ENCODE measurements around the gene HDGFL3. TPM values are rescaled to one million over a fixed set of nuclear protein-coding genes. Genes with fewer than 3 reads are reported as not detected.
"Not testable (repeated sequence)": the region's sequence is repeated elsewhere in the genome, so short reads cannot be mapped to it uniquely, and the experiment has no call there.

Gene HDGFL3
- polyA plus RNA-seq, 3 donors, result 3.4 to 34.4 (median 12.2) TPM

DNA sequence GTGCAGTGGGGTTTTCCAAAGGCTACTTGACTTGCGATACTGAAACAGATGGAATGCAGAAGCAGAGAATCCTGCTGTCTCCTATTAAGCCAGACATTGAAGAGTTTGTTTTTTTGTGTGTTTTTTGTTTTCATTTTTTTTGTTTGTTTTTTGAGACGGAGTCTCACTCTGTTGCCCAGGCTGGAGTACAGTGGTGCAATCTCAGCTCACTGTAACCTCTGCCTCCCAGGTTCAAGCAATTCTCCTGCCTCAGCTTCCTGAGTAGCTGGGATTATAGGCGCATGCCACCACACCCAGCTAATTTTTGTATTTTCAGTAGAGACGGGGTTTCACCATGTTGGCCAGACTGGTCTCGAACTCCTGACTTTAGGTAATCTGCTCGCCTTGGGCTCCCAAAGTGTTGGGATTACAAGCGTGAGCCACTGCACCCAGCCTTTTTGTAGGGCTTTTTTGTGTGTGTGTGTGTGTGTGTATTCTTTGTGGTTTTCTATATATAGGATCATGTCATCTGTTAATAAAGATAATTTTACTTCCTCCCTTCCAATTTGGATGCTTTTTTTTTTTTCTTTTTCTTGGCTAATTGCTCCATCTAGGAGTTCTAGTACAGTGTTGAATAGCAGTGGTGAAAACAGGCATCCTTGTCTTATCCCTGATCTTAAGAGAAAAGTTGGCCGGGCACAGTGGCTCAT is 121.6 kb downstream of the HDGFL3 start:
- not testable (repeated sequence) for H3K27ac ChIP-seq (ENCODE audit: low read depth, low read length)
- 87 to 90% (median 88%) methylated on average over 8 of the region's 8 CpGs for WGBS, 3 donors

DNA sequence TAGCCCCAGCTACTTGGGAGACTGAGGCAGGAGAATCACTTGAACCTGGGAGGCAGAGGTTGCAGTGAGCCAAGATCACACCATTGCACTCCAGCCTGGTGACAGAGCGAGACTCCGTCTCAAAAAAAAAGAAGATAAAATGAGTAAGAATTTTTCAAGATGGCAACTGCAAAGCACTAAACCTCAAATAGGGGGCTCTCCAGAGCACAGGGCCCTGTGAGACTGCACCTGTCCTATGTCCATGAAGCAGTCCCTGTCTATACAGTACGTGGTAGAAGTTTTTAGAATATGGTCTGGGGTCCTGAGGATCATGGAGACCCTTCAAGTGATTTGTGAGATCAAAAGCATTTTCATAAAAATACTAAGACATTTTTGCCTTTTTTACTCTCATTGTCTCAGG is 122.2 kb downstream of the HDGFL3 start:
- H3K27ac ChIP-seq (ENCODE audit: low read depth, low read length), result not testable (repeated sequence)
- 83 to 96% (median 88%) methylated on average over 3 of the region's 3 CpGs for whole genome bisulfite sequencing, 3 donors

DNA sequence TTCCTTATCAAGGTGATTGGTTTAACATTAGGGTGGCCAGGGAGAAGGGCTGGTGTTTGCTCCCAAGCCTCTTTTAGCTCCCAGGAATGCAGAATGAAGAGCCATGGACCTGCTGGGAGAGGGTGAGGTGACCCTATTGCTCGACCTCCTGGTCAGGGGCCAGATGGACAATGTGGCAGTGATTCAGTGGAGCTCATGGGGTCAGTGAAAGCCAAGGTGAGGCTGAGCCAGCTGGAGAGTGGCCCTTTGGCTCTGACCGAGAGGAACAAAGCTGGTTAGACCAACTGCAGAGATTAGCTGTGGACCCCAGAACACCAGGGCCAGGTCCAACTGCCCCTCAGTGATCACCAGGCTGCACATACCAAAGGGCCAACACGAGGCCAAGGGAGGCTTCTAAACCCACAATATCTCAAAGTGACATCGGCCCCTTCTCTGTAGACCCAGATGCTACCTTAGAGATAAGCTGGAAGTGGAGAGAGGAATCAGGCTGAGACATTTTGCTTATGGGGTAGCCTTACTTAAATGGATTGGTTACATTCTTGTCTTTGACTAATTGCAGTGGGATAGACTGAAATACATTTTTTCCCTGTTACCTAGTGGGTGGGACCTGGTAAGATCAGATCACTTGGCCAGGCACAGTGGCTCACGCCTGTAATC is 124.8 kb downstream of the HDGFL3 start:
- 56 to 85% (median 75%) methylated on average over 5 of the region's 5 CpGs for WGBS, 3 donors

DNA sequence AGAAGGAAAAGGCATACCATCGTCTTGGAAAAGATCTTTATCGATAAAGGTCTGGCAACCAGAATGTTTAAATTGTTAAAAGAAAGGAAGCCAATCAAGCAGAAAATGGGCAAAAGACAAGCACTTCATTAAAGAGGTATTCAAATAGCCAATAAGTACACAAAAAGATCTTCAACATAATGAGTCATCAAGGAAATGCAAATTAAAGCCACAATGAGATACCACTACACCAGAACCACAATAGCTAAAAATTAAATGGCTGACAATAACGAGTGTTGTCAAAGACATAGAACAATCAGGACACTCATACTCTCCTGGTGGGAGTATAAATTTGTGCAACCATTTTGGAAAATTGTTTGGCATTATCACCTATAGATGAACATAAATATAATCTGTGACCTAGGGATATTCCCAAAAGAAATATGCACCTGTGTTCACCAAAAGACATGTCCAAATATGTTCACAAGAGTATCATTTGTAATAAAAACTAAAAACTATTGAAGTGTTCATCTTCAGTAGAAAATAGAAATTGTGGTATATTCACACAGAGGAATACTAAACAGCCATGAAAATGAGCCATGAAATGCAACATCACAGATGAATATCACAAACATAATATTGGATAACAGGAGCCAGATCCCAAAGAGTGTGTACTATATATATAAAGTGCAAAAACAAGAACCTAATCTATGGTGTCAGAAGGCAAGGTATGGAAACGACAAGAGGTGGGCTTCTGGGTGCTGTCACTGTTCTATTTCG is 126.2 kb downstream of the HDGFL3 start:
- no peak overlapping the region for H3K27ac ChIP-seq (ENCODE audit: low read depth, low read length)
- WGBS, 3 donors, result 76 to 84% (median 77%) methylated on average over 5 of the region's 5 CpGs

More for the DNA sequence above, 124.8 kb downstream of the HDGFL3 start:
- H3K27ac ChIP-seq (ENCODE audit: low read depth, low read length), result no peak overlapping the region

DNA sequence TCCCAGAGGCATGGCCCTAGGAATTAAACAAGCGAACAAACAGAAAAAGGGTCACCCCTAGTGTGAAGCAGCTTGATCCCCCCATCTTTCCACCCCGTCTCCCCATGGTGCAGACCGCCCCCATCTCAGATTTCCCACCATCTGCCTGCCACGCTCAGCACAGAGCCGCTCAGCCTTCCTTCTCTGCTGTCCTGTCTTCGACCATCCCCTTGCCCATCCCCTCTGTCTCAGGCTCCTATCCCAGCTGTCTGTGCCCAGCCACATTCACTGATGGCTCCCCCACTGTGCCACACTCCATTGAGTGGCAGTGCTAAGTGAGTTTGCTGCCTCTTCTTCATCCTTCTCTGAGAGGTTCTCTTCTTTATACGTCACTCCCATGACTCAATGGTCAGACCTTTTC is 128.9 kb downstream of the HDGFL3 start:
- H3K27ac ChIP-seq (ENCODE audit: low read depth, low read length), result no peak overlapping the region
- WGBS, 3 donors, result 51 to 72% (median 70%) methylated on average over 7 of the region's 7 CpGs

Other genes starting within 250 kb of the HDGFL3 start
- 10 to 100 TPM; 11.8 to 19.8 (median 13.8) TPM for gene RAMAC, start 221.6 kb downstream of the HDGFL3 start, polyA plus RNA-seq
- gene C15orf40, start 196.2 kb downstream of the HDGFL3 start, polyA plus RNA-seq, result 10 to 100 TPM; 14.4 to 53.5 (median 33.6) TPM
- gene BTBD1, start 140.6 kb downstream of the HDGFL3 start, polyA plus RNA-seq, result 10 to 100 TPM; 14.6 to 30.6 (median 29.1) TPM
- gene TM6SF1, start 100.2 kb downstream of the HDGFL3 start, polyA plus RNA-seq, result 1 to 10 TPM in 2 of 3 donors, under 1 TPM in 1; 0.67 to 8.8 (median 5.5) TPM
- 1 to 10 TPM in 2 of 3 donors, under 1 TPM in 1; 0.05 to 1.6 (median 1.5) TPM for gene BNC1, start 76.8 kb upstream of the HDGFL3 start, polyA plus RNA-seq
- under 1 TPM in 2 of 3 donors, not detected in 1; 0.07 to 0.13 TPM for gene SH3GL3, start 239.5 kb upstream of the HDGFL3 start, polyA plus RNA-seq

Data from adipose tissue (tissue), 3 donors.